ENCODE results near the gene IGF1R.

Gene IGF1R
- long read RNA-seq, partial matches to known transcripts: 2 of 15 reads
- long read RNA-seq, other reads (novel, unspliced or antisense): 13 of 15 reads

- H3K27ac ChIP-seq (replicated peaks): peak within 1 kb of the TSS; percentile 95
- peak; percentile 73 to 81 for DNase-seq (ENCODE audit: low read depth in 1 of 2, low spot score in 1 of 2)
- TF ChIP-seq, protein P1, sequence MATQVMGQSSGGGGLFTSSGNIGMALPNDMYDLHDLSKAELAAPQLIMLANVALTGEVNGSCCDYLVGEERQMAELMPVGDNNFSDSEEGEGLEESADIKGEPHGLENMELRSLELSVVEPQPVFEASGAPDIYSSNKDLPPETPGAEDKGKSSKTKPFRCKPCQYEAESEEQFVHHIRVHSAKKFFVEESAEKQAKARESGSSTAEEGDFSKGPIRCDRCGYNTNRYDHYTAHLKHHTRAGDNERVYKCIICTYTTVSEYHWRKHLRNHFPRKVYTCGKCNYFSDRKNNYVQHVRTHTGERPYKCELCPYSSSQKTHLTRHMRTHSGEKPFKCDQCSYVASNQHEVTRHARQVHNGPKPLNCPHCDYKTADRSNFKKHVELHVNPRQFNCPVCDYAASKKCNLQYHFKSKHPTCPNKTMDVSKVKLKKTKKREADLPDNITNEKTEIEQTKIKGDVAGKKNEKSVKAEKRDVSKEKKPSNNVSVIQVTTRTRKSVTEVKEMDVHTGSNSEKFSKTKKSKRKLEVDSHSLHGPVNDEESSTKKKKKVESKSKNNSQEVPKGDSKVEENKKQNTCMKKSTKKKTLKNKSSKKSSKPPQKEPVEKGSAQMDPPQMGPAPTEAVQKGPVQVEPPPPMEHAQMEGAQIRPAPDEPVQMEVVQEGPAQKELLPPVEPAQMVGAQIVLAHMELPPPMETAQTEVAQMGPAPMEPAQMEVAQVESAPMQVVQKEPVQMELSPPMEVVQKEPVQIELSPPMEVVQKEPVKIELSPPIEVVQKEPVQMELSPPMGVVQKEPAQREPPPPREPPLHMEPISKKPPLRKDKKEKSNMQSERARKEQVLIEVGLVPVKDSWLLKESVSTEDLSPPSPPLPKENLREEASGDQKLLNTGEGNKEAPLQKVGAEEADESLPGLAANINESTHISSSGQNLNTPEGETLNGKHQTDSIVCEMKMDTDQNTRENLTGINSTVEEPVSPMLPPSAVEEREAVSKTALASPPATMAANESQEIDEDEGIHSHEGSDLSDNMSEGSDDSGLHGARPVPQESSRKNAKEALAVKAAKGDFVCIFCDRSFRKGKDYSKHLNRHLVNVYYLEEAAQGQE (IDR thresholded peaks at IDR 0.05; ENCODE audit: insufficient replicate concordance, low read depth): no peak
- TF ChIP-seq SPI1 (IDR thresholded peaks at IDR 0.05; ENCODE audit: borderline replicate concordance, low read depth): no peak
- TF ChIP-seq, protein P2, sequence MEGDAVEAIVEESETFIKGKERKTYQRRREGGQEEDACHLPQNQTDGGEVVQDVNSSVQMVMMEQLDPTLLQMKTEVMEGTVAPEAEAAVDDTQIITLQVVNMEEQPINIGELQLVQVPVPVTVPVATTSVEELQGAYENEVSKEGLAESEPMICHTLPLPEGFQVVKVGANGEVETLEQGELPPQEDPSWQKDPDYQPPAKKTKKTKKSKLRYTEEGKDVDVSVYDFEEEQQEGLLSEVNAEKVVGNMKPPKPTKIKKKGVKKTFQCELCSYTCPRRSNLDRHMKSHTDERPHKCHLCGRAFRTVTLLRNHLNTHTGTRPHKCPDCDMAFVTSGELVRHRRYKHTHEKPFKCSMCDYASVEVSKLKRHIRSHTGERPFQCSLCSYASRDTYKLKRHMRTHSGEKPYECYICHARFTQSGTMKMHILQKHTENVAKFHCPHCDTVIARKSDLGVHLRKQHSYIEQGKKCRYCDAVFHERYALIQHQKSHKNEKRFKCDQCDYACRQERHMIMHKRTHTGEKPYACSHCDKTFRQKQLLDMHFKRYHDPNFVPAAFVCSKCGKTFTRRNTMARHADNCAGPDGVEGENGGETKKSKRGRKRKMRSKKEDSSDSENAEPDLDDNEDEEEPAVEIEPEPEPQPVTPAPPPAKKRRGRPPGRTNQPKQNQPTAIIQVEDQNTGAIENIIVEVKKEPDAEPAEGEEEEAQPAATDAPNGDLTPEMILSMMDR (IDR thresholded peaks at IDR 0.05; ENCODE audit: insufficient read depth, low read length): no peak
- no peak for TF ChIP-seq POLR2AphosphoS5 (IDR thresholded peaks at IDR 0.05; ENCODE audit: low read depth)
- TF ChIP-seq GABPA (IDR thresholded peaks at IDR 0.05; ENCODE audit: low read depth): no peak
Measured at GRCh38 chr15:98647774-98648653, at the start of gene IGF1R. Gene IGF1R (plus strand): TSS chr15:98648539. CDS start chr15:98649582, 1,043 bp downstream.

DNA sequence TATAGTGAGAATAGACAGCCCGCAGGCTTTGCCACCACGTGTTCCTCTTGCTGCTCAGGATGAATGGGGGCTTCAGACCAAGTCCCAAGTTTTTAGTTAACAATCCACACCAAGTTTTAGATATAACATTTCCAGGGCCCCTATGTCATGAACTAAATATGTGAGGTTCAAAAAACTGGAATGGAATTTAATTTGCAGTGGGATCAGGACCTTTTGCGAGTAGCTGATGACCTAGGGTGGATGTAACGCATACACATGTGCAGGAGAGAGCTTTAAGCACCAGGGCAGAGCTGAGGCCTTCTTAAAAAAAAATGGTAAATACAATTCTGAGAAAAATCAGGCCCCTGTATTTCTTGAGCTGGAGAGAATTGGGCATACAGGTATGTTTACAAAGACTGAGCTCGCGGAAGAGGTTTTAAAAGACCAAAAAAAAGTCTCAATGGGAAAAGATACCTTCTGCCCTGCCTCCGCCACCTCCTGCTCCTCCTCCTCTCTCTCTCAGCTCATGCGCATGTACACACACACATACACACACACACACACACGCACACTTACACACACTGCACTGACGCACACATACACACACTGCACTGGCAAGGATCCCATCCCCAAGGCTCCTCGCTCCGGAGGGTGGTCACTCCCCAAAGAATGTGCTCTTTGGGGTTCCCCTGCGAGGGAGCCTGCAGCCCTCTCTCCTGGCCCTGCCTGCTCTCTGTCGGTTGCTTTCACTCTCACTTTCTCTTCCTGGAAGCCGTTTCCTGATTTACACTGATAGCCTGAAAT, 48.2 kb upstream of the IGF1R start:
- no peak overlapping the region for H3K27ac ChIP-seq (replicated peaks)
- no peak for DNase-seq (ENCODE audit: low read depth in 1 of 2, low spot score in 1 of 2)
- TF ChIP-seq, protein P1 (IDR thresholded peaks at IDR 0.05; ENCODE audit: insufficient replicate concordance, low read depth): no peak
- no peak for TF ChIP-seq SPI1 (IDR thresholded peaks at IDR 0.05; ENCODE audit: borderline replicate concordance, low read depth)
- TF ChIP-seq POLR2AphosphoS5 (IDR thresholded peaks at IDR 0.05; ENCODE audit: low read depth): no peak
- TF ChIP-seq, protein P2 (IDR thresholded peaks at IDR 0.05; ENCODE audit: insufficient read depth, low read length): no peak
- TF ChIP-seq GABPA (IDR thresholded peaks at IDR 0.05; ENCODE audit: low read depth): no peak
- no peak overlapping the region for H3K4me3 ChIP-seq (replicated peaks; ENCODE audit: insufficient read depth, low read length)
- H3K27me3 ChIP-seq (ENCODE audit: insufficient read depth, poor library complexity, severe bottlenecking): no peaks in the 10 kb centered on the region

More at GRCh38 chr15:98647774-98648653, at the start of gene IGF1R:
- H3K27me3 ChIP-seq (ENCODE audit: insufficient read depth, poor library complexity, severe bottlenecking): no peaks in the 10 kb centered on the region
- H3K4me3 ChIP-seq (replicated peaks; ENCODE audit: insufficient read depth, low read length): peak within 1 kb of the TSS; percentile 78

- no peak for DNase-seq (ENCODE audit: low read depth in 1 of 2, low spot score in 1 of 2)
- no peak overlapping the region for H3K4me3 ChIP-seq (replicated peaks; ENCODE audit: insufficient read depth, low read length)
- no peak for TF ChIP-seq POLR2AphosphoS5 (IDR thresholded peaks at IDR 0.05; ENCODE audit: low read depth)
- no peak for TF ChIP-seq GABPA (IDR thresholded peaks at IDR 0.05; ENCODE audit: low read depth)
- TF ChIP-seq, protein P2 (IDR thresholded peaks at IDR 0.05; ENCODE audit: insufficient read depth, low read length): no peak
- TF ChIP-seq, protein P1 (IDR thresholded peaks at IDR 0.05; ENCODE audit: insufficient replicate concordance, low read depth): no peak
- TF ChIP-seq SPI1 (IDR thresholded peaks at IDR 0.05; ENCODE audit: borderline replicate concordance, low read depth): no peak
- no peaks in the 10 kb centered on the region for H3K27me3 ChIP-seq (ENCODE audit: insufficient read depth, poor library complexity, severe bottlenecking)
- no peak overlapping the region for H3K27ac ChIP-seq (replicated peaks)
Measured at GRCh38 chr15:98604983-98605382, 43.4 kb upstream of the IGF1R start.
